ENCODE results near the gene ATXN10.

The ATXN10 gene

DNA sequence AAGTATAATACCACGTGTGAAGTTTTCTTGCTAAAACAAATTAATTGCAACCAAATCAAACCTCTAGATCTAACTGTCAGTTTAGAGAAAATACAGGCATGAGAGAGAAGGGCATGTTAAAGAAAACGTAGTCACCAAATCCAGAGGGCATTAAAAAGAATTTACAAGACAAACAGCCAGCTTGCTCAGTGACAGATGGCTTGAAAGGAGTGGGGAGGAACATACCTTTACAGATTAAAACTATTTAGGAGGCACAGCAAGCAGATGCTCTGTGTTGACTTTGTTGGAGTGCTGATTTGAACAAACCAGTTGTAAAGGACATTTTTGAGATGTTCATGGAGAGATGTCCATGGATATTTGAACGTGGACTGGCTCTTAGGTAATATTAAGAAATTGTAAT is 96.9 kb downstream of the ATXN10 start:
- DNase-seq: no peak

DNA sequence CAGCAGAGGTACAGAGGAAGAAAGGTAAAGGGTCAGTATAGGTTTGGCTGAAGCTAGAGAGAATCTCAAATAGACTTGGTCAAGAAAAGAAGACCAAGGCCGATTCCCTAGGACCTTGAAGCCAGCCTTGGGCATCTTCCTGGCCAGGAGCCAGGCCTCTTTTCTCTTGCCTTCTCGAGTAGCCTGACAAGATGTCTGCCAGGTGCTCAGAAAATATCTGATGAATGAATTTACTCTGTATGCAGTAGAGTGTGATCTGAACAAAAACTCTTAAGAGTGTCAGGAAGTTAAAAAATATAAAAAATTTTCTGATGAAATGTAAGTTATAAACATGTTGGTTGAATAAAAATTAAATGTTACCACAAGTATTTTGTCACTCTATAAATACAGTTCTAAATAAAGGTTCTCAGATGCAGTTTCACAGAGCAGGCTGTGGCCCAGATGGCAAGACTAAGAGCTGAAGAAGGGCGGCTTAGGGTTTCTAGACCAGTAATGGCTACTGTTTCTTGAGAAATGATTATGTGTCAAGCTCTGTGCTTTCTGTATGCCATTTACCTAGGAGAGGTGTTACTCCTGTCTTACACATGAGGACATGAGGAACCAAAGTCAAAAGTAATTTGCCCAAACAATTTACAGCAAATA is 98.1 kb downstream of the ATXN10 start:
- DNase-seq: no peak

DNA sequence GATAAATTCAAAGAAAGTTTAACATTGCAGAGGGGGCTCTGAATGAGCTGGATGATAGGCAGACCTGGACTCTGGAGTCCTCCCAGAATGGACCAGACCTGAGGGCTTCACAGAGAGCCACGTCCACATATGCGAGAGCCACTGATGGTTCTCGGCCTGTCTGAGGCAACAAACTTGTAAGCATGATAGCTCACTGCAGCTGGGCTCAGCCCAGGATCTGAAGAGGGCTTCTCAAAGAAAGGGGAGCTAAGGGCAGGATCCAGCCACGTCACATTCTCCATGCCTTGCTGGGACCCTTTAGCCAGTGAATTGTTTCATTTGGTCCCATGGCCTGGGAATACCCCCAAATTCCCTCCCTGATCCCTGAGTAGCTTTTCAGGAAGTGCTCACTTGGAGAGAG is 98.9 kb downstream of the ATXN10 start:
- DNase-seq: no peak

DNA sequence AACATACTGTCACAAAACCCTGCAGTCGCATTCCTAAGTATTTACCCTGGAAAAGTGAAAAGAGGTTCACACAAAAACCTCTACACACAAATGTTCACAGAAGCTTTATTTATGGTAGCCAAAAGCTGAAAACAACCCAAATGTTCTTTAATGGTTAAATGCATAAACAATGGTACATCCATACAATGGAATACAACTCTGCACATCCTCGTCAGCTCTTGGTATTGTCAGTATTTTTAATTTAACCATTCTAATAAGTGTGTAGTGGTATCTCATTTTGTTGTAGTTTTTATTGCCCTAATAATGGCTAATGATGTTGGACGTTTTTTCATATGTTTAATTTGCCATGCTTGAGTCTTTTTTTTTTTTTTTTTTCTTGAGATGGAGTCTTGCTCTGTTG is 99.4 kb downstream of the ATXN10 start:
- no peak for DNase-seq

DNA sequence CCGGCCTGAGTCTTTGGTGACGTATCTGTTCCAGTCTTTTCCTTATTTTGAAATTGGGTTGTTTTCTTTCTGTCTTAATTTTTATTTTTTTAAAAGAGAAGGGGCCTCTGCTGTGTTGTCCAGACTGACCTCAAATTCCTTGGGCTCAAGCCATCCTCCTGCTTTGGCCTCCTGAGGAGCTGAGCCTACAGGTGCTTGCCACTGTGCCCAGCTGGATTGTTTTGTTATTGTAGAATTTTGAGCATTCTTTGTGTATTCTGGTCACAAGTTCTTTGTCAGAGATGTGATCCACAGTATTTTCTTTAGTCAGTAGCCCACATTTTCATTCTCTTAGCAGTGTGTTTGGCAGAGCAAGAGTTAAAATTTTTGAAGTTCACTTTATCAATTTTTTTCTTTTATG is 100.1 kb downstream of the ATXN10 start:
- no peak for DNase-seq

DNA sequence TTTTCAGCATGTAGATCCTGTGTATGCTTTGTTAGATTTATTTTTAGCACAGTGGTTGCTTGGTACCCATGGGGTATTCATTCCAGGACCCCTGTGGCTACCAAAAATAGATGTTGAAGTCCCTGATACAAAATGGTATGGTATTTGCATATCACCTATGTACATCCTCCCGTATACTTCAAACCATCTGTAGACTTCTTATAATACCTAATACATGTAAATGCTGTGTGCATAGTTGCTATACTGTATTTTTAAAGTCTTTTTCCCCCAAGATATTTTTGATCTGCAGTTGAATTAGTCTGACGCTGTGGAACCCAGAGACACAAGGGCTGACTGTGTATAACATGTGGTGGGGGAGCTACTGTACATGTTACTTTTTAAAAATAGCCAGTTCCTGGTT is 101.1 kb downstream of the ATXN10 start:
- no peak for DNase-seq

DNA sequence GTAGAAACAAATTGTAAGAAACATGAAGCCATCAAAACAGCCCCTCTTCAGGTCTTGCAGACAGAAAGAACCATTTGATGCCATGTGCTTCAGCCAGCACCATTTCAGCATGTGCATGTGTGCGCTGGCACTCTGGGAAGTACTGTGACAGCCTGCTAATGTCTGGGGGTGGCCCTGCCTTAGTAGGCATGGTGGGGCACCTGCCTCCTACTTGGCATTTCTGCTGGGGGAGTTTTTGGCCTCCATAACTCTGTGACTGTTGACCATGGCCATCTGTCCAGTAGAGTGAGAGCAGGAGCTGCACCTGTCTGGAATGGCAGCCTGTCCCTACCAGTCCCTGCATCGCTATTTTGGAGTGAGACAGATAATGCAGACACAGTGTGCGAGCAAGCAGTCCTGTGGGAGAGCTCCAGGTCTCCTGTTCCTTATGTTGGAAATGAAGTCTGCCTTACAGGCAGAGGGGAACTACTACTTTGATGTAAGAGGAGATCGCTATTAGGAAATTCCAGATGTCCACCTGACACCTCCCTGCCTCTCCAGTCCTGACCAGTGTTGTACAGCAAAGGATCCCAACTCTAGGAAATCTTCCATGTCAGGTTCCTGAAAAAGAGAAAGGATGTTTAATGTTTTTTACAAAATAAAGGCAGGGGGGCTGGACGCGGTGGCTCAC is 102.5 kb downstream of the ATXN10 start:
- DNase-seq: no peak

DNA sequence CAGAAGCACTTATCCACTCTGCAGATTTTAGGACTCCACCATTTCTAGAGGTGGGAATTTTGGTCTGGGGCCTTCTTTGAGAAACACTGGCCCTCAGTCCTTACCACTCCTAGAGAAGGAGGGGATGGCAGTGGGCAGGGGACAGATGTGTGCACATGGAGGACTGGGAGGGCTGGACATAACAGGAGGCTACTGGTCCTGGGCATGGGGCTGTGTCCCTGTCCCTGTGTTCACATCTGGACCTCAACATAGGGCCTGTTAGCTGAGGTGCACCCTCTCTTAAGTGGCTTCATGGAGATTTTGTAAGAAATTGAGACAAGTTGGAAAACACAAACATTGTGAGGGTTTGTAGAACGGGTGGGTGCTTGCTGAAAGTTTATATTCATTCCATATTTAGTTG is 103.4 kb downstream of the ATXN10 start:
- no peak for DNase-seq

DNA sequence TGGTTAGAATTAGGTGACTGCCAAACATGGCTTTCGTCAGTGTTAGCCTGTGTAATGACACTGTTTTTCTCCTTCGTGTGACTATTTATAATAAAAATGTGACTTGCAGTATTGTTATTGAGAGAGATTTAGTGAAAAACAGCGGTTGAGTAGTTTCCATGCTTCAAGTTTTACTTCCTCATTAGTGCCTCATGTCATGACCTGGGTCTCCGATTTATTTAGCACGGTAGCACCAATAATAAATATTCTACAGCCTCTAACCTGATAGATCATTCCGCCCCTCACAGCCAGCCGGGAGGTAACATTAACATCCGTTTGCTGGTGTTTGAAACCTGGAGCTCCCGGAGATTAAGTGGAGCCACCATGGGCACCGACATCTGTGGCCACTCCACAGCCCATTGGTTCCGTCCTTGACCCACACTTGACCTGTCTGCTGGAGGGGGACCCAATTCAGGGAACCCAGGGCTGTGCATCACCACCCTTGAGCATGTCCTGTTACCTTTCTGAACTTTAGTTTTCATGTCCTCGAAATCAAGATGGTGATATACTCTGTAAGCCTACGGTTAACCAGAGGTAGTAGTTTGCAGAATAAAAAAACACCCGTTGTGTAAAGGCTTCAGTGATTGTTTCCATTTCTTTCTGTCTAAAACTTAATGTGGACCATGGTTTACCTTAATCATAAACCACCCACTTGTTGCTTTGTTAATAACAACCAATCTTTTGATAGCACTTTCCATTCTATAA is 104.1 kb downstream of the ATXN10 start:
- no peak for DNase-seq

DNA sequence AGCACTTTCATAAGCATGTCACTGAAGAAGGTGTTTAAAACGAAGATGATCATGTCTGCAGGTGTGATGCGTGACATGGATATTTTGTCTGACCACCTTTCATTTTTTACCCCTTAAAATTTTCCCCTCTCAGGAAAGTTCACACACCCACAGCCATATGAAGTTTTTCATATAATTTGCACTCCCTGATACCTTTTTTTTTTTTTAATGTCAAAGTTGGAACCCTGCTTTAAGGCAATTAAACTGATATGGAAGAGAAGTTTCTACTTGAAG is 104.6 kb downstream of the ATXN10 start:
- DNase-seq: no peak

DNA sequence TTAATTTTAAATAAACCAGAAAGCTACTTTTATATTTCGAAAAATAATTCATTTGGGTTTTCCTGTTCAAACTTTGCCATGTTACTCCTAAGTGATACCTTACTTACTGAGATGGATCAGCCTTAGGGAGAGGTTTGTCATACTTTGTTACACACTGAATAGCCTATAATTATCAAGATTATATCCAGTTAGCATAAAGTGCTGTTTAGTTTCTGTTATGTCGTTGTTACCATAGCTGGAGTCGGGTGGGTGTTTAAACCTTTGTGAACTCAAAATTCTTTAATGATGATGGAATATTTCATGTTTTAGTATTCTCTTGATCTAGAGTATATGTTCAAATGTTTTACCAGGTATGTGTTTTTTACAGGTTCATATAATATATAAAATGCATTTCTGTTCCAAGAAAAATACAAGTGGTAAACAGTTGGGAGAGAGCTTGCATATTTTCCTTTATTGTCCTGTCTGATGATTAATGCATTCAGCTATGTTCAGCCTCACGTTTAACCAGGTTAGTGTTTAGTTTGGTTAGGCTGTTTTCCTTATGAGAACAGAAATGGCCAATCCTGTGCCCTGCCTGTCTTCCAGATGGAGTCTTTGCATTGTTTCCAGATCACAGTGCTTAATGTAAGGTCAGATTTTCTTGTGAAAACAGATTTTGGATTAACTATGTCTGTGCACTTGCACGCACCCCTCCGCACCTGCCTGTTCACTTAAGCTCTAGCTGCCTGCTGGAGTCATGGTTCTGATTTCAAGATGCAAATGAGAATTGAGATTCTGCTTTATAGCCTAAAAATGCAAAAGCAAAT is 105.6 kb downstream of the ATXN10 start:
- no peak for DNase-seq

DNA sequence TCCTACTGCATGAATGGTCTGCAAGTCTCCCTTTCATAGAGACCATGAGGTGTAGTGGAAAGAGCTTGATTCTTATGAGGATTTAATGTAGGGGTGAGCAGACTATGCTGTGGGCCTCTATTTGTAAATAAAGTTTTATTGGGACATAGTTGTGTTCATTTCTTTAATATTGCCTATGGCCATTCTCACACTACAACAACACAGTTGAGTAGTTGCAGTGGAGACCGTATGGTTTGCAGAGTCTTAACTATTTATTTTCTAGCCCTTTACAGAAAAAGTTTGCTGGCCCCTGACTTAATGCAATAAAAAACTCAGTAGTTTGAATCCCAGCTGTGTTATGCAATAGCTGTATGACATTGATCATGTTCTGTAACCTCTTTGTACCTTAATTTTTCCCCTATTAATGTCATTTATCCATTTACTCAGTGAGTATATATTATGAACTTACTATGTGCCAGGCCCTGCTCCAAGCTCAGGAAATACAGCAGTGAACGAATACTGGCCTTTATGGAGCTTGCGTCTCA is 106.3 kb downstream of the ATXN10 start:
- no peak for DNase-seq

DNA sequence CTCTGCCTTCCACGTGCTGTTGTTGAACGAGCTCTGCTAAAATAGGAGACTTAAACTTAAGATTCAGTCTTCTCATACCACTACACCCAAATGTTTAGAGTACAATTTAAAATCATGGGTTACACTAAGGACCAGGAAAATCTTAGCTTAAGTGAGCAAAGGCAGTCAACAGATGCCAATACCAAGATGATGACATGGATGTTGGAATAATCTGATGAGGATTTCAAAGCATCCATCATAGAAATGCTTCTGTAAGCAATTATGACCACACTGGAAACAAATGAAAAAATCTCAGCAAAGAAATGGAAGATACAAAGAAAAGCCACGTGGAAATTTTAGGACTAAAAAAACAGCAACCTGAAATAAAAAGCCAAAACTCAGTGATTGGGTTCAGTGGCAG is 109.8 kb downstream of the ATXN10 start:
- DNase-seq: no peak

DNA sequence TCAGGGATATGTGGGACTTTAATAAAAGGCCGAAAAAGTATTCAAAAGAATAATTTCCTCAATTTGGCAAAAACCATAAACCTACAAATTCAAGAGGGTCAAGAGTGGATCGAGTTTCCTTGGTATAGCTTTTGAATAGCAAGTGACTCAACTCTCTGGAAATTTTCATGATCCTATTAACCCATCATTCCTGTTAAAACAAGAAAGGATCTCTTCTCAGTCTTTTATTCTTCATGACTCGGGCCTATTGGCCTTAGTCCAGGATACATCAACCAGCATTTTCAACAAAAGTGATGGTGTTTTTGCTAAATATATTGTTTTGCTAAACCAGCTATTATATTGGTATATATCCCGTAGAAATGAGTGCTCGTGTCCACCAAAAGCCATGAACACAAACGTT is 110.3 kb downstream of the ATXN10 start:
- DNase-seq: no peak

DNA sequence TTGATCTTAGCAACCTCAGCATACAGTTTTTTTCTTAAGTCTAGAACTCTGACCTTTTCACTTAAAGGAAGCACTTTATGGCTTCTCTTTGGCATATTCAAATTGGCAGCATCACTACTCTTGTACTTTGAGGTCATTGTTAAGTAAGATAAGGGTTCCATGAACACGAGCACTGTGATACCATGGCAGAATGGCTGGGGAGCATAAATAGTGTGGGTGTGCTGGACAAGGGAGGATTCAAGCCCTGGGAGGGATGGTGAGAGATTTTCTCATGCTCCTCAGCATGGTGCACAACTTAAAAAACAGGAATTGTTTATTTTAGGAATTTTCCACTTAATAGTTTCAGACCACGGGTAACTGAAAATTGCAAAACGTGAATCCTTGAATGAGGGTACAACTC is 111.4 kb downstream of the ATXN10 start:
- DNase-seq: no peak

DNA sequence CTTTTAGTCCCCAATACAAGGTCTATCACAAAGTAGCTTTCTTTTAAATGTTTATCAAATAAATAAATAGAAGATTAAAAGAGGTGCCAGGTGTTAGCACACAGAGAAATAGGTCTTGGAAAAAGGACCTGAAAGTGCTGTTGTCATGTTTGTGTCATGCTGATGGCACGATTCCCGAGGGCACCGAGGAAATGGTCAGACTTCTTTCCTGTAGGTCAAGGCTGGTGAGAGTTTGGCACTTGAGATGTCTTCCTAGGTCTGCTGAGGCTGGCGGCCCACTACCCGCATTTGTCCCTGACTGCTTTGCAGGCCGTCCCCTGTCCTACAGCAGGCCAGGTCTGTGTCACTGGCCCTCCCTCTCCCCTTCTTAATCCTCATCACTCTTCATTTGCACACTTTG is 112.1 kb downstream of the ATXN10 start:
- DNase-seq: no peak

DNA sequence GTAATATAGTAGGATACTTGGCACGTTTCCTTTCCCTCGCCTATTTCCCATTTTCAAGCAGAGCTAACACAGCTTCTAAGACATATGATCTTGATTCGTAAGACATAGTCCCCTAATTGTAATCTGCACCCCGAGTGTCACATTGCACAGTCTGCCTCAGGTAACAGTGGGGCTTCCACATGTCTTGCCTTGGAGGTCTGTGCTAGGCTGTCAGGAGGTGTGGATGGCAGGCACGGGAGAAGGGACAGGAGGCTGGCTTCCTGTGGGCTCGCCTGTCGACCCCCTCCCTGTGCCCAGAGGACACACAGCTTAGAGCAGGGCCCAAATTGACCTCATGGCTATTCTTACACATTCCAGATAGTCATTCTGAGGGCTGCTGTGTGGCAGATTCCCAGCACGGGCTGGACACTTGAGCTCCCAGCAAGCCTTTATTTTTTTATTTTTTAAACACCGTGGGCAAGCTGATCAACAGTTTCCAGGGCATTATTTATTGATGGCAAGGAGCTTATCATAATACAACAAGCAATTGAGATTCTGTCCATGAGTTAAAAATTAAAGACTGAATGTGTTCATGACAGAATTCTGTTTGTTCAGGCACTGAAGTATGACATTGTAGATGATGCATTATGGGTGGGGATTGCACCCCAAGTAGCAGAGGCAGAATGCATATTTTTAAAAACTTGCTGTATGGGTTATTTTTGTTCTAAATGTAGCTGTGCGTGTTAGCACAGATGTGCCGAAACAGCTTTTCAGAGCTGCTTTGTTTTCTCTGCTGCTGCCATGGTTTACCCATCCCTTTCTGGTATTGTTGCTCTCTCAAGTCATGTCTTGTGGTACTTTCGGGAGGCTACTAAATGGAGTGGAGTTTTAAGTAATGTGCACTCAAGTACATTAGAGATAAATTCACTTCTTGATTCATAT is 113.0 kb downstream of the ATXN10 start:
- DNase-seq: no peak

DNA sequence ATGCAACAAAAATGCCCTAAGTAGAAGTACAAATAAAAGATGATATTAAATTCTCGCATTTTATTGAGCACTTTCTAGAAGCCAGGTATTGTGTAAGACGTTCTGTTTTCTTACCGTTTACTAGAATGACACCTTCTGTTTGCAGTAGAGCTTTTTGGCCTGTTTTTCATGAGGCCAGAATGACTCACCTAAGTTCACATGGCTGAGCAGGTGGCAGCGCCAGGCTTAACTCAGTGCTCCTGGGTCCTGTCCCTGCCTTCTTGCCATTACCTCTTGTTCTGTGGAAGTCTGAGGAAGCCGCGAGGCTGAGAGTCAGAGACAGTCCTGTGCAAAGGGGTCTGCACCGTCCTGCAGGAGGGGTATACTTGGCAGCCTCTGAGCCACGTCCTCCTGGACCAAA is 113.8 kb downstream of the ATXN10 start:
- DNase-seq: no peak

DNA sequence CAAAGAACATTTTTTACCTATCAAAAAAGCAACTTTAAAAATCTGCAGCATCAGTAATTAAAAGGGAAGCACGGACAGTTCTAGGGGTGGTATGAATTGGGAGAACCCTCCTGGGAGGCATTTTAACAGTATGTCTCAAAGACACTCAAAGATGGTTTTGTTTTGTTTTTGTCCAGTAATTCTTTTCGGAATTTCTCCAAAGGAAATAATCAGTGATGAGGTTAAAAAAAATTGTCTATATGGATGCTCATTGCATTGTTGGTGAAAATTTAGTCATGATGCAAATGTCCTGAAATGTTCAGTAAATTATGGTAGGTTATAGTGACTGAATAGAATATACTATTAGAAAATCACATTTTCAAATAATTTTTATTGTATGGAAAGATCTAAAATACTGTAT is 115.1 kb downstream of the ATXN10 start:
- DNase-seq: no peak

DNA sequence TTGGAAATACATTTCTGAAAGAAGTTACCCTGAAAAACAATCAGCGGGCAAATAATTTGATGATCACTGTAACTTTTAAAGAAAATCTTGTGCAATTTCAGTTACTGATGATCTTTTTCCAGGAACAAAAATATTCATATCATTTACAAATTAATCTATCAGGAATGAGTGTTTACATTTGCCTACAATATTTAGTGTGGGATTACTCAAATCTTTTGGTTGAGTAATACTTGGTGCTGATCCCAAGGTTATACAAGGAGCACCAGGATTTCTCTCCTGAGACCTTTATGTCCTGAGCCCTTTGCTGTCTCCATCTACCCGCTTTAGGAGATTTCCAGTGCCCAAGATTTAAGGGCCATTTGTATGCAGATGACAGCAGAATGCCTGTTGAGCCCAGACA is 116.1 kb downstream of the ATXN10 start:
- DNase-seq: no peak

DNA sequence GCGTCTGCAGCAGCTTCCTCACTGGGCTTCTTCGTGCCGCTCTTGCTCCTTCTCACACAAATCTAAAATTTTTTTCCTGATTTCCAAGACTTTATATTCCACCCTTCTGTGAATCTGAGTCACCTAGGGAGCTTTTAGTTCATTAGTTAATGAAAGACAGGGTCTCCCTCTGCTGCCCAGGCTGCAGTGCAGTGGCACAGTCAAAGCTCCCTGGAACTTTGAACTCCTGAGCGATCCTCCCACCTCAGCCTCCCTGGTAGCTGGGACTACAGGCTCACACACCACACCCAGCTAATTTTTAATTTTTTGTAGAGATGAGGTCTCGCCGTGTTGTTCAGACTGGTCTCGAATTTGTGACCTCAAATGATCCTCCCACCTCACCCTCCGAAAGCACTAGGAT is 116.9 kb downstream of the ATXN10 start:
- no peak for DNase-seq

DNA sequence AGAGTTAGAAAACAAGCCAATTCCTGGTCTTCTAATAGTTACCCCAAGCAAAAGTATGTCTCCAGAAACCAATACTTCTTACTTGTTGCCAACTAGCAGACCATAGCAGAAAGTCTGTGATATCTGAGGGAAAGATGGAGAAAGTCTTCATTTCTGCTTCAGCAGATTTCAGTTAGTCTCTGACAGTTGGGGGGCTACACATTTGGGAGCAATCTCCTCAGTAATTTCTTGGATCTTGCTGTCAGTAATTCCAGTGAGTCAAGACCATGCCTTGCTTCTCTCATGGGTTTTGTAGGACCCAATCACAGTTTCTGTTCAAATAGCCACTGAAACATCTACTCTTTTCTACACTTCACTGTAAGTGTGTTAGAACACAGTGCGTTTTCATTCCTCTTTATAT is 118.8 kb downstream of the ATXN10 start:
- no peak for DNase-seq

DNA sequence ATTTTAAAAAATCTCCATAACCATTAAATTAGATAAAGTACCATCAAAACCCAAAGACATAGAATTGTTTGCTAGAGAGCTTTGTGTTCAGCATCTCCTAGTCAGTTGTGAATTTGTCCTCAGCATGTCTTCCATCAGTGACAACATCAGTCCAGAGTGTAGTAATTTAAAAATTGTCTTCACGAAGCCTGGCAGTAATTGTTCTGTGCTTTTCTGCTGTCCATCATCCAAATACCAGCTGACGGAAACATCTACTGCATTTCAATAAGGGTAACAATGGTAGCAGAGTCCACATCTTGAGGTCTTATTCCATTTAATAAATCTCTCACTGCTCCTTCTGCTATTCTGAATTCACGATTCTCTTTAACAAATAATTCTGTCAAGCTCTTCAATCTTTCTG is 121.5 kb downstream of the ATXN10 start:
- DNase-seq: no peak

Data from NCI-H146 (cell line).